Activated naive CD8-positive, alpha-beta T cell treated with anti-CD3 and anti-CD28 coated beads, Interleukin-2, amount 10 ng/mL, durations not matched to agents 7 days and 5 days (primary cell): ENCODE results near the gene FRK. TPM values are rescaled to one million over a fixed set of nuclear protein-coding genes. Genes with fewer than 3 reads are reported as not detected.

ENCODE experiments used
- ATAC-seq: fragments of 150-1000 bp; cut with Tn5 transposase; one replicate; pipeline ENCODE4 v1.10.0; 2021; ENCODE audit warnings: low read depth, moderate library complexity
- POLR2A ChIA-PET: fragments of 350-600 bp; sonication (Branson Sonifier 250); formaldehyde crosslinking; loops from one replicate; lab custom pipeline; 2021; ENCODE audit warnings: antibody characterized with exemption; lab: Charles Lee
- DNase-seq: peaks from one replicate; pipeline ENCODE4 v3.0.0; 2021
- H3K27ac Mint-ChIP-seq: one replicate; pipeline ENCODE4 v1.8.0; 2022; ENCODE audit warnings: mild to moderate bottlenecking, mixed read lengths
- H3K27me3 Mint-ChIP-seq: one replicate; pipeline ENCODE4 v1.8.0; 2022; ENCODE audit warnings: mild to moderate bottlenecking, moderate library complexity, mixed read lengths
- H3K36me3 Mint-ChIP-seq: one replicate; pipeline ENCODE4 v1.8.0; 2021; ENCODE audit warnings: mild to moderate bottlenecking, mixed read lengths
- H3K4me1 Mint-ChIP-seq: one replicate; pipeline ENCODE4 v1.8.0; 2021; ENCODE audit warnings: mixed read lengths
- H3K4me3 Mint-ChIP-seq: one replicate; pipeline ENCODE4 v1.8.0; 2022; ENCODE audit warnings: mild to moderate bottlenecking, moderate library complexity, mixed read lengths
- H3K9me3 Mint-ChIP-seq: one replicate; pipeline ENCODE4 v1.8.0; 2021; ENCODE audit warnings: mixed read lengths
- total RNA-seq, 2 experiments: library from RNA; stranded (reverse); gene quantifications; one replicate each; pipeline ENCODE4 v1.2.3, GENCODE V29; 2021

The FRK gene
- total RNA-seq, 2 experiments from 2014 or later: 0.03 to 0.06 TPM

DNA sequence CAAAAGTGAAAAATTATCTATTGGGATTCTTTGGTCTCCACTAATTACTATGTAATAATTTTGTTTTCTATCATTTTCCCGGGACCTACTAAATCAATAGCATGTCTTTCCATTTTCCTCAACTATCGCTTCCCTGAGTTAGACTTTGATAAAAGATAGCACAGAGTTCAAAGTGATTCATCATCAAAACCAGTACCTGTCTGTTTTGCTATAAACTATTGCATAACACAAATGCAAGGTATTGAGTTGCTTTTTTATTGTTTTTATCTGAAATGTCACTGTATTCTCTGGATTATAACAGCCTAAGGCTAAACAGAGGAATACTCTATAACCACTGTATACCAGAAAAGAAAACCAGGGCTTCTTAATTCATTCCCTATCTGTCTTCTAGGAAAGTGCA lies 19.7 kb downstream of the FRK start:
- no peaks in the 10 kb centered on the region for H3K36me3 Mint-ChIP-seq
- POLR2A ChIA-PET: no interaction called here
- DNase-seq: no peak
- peaks cover 4% of the 10 kb centered on the region for H3K27me3 Mint-ChIP-seq
- no peak overlapping the region for H3K27ac Mint-ChIP-seq
- H3K4me1 Mint-ChIP-seq: no peaks in the 10 kb centered on the region
- H3K9me3 Mint-ChIP-seq: peaks cover 3% of the 10 kb centered on the region
- H3K4me3 Mint-ChIP-seq: no peak overlapping the region
- ATAC-seq: no peak

DNA sequence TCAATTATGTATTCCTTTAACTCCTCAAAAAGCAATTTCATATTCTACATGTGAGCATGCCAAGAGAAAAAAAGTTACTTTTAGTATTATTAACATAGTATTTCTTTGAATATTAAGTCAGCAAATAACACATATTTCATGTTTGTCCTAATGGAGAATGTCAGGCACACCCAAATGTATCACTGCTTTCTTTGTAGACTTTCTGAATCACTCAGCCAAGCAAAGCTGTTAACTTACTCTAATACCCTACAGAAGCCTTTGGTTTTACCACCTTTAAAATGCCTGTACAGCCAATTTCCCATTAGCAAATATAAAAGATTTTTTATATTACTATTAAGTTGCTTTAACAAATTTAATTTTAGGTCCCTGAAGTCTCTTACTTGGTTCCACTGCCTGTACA lies 23.8 kb downstream of the FRK start:
- Mint-ChIP-seq H3K9me3 (no peaks in the 10 kb centered on the region), H3K27me3 (peaks cover 7% of the 10 kb centered on the region), H3K36me3 (no peaks in the 10 kb centered on the region), H3K27ac (no peak overlapping the region), H3K4me1 (no peaks in the 10 kb centered on the region), H3K4me3 (no peak overlapping the region)
- ATAC-seq (no peak), DNase-seq (no peak)
- POLR2A ChIA-PET: no interaction called here

DNA sequence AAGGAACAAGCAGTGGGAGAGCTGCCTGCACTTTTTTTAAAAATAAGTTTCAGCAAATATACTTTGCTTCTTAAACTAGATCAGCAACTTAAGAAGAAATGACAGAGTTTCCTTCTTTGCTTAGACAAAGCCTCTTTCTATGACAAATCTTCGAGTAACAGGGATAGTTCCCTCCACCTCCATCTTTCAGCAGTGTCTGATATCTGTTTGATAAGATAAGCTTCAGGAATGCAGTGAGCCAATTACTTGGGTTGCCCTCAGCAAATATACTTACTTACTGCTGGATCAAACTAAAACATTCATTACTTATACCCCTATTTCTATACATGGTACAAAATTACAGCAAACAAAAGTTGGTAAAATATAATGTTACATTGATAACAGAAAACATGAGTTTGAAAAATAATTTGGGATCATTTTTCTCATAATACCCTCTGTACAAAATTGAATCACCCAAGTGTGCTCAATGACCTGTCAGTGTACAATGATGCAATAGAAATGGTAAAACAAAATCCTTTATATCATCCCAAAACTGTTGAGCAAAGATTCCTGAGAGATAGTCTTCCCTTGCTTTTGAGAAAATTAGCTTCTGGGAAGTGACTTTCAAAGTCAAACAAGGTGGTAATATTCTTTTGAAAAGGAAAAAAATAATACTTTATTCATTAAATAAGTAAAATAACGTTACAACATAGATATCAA lies 24.5 kb downstream of the FRK start:
- ATAC-seq (no peak), DNase-seq (no peak)
- Mint-ChIP-seq H3K9me3 (no peaks in the 10 kb centered on the region), H3K27ac (no peak overlapping the region), H3K4me1 (no peaks in the 10 kb centered on the region), H3K4me3 (no peak overlapping the region), H3K36me3 (no peaks in the 10 kb centered on the region), H3K27me3 (peaks cover 7% of the 10 kb centered on the region)
- POLR2A ChIA-PET: no interaction called here

DNA sequence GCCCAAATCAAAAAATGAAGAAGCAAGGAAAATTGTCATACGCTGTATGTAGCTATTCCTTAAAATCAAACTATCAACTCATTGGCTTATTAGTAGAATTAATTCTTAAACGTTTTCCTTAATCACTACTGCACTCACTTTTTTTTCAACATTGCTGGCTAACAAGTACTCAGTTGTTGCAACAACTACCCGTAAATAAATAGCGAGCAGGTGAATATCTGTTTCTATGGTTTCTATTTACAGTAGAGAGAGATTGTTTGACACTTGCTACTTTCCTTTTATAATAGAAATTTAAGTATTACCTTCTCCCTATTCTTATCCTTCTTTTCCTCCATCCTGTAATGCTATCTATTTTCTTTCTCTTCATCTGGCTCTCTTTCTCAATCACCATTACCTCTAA lies 25.1 kb downstream of the FRK start:
- Mint-ChIP-seq H3K36me3 (no peaks in the 10 kb centered on the region), H3K4me3 (no peak overlapping the region), H3K4me1 (no peaks in the 10 kb centered on the region), H3K9me3 (no peaks in the 10 kb centered on the region), H3K27me3 (peaks cover 7% of the 10 kb centered on the region), H3K27ac (no peak overlapping the region)
- DNase-seq (no peak), ATAC-seq (no peak)
- POLR2A ChIA-PET: no interaction called here

DNA sequence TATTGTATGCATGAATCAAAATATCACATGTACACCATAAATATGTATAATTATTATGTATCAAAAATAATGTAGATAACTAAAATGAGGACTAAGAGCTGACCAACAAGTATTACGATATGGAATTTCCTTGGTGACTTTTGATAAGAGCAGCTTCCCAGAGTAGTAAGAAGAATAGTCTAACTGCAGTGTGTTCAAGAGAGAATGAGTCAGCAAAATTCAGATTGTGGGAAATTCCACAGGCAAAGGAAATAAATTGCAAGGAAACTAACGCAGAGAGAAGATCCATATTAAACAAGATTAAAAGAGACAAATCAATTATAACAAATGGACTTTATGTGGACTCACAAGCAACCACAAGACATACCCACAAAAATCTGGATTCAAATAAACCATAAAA lies 26.4 kb downstream of the FRK start:
- H3K27me3 Mint-ChIP-seq: peaks cover 7% of the 10 kb centered on the region
- ATAC-seq (no peak), DNase-seq (no peak)
- no peaks in the 10 kb centered on the region for H3K9me3 Mint-ChIP-seq
- no peak overlapping the region for H3K4me3 Mint-ChIP-seq
- H3K4me1 Mint-ChIP-seq: no peaks in the 10 kb centered on the region
- no peaks in the 10 kb centered on the region for H3K36me3 Mint-ChIP-seq
- no peak overlapping the region for H3K27ac Mint-ChIP-seq
- POLR2A ChIA-PET: no interaction called here

DNA sequence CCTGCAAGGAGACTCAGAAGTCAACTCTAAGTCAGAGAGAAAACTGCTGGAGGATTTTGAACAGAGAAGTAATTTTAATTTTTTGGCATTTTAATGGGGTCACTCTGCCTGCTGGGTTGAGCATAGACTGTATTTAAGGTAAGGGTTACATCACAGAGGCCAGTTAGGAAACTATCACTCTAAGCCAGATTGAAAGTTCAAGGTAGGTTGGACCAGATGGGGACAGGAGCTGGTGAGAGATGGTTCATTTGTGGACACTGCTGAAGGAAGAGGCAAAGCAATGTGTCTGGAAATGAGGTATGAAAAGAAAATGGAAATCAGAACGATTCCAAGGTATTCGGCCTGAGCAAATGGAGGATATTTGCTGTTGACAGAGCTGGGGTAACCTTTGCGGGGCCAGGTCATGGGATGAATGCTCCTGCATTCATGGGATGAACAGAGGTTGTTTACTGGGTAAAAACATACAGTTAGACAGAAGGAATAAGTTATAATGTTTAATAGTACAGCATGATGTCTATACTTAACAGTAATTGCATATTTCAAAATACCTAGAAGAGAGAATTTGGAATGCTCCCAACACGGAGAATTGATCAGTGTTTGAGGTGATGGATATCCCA lies 26.9 kb downstream of the FRK start:
- no peaks in the 10 kb centered on the region for H3K36me3 Mint-ChIP-seq
- no peak for DNase-seq
- no peak overlapping the region for H3K4me3 Mint-ChIP-seq
- H3K9me3 Mint-ChIP-seq: no peaks in the 10 kb centered on the region
- no peaks in the 10 kb centered on the region for H3K4me1 Mint-ChIP-seq
- no peak for ATAC-seq
- POLR2A ChIA-PET: no interaction called here
- H3K27me3 Mint-ChIP-seq: peaks cover 7% of the 10 kb centered on the region
- no peak overlapping the region for H3K27ac Mint-ChIP-seq

DNA sequence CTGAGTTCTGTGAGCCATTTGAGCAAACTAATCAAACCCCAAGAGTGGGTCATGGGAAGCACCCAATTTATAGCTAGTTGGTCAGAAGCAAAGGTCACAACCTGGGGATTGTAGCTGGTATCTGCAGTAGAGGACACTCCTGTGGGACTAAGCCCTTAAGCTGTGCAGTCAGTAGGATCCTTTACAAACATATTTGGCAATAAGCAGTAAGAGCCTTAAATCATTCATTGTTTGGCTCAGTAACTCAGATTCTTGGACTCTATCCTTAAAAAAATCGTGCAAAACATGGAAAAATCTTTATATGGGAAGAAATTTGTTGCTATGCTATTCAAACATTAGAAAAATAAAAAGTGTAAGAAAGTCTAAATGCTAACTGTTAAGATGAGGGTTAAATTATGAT lies 29.9 kb downstream of the FRK start:
- ATAC-seq (no peak), DNase-seq (no peak)
- no peaks in the 10 kb centered on the region for H3K36me3 Mint-ChIP-seq
- H3K27me3 Mint-ChIP-seq: peaks cover 5% of the 10 kb centered on the region
- H3K4me1 Mint-ChIP-seq: peaks cover 1% of the 10 kb centered on the region
- H3K4me3 Mint-ChIP-seq: no peak overlapping the region
- no peak overlapping the region for H3K27ac Mint-ChIP-seq
- POLR2A ChIA-PET: no interaction called here
- H3K9me3 Mint-ChIP-seq: no peaks in the 10 kb centered on the region

DNA sequence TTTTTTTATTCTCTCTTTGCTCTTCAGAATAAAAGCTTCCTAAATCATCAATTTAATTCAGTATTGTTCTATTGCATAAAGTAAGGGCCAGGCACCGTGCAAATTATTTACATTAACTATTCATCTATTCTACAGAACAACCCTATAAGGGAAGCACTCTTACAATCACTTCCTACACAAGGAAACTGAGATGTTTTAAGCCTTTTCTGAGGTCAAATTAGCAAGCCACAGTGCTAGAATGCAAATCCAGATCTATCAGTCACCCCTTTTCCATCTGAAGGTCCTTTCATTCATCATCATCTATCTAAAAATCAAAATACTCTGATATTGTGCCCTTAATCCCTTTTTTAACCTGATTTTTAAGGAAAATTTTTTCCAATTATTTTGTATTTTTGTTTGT lies 31.2 kb downstream of the FRK start:
- H3K9me3 Mint-ChIP-seq: no peaks in the 10 kb centered on the region
- no peak for DNase-seq
- ATAC-seq: no peak
- H3K27ac Mint-ChIP-seq: no peak overlapping the region
- POLR2A ChIA-PET: no interaction called here
- H3K27me3 Mint-ChIP-seq: peaks cover 4% of the 10 kb centered on the region
- H3K36me3 Mint-ChIP-seq: no peaks in the 10 kb centered on the region
- H3K4me3 Mint-ChIP-seq: no peak overlapping the region
- peaks cover 1% of the 10 kb centered on the region for H3K4me1 Mint-ChIP-seq

DNA sequence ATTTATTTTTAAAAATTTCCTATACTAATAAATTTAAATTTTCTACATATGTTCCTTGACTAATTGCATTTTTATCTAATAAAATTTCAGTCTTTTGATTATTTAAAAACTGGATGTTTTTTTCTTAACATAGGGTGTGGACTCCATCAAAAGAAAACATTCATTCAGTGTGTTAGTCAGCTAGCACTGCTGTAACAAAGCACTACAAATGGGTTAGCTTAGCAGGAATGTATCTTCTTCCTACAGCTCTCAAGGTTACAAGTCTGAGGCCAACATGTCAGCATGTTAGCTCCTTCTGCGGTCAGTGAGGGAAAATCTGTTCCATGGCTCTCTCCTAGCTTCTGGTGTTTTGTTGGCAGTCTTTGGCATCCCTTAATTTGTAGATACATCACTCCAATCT lies 32.5 kb downstream of the FRK start:
- DNase-seq (no peak), ATAC-seq (no peak)
- Mint-ChIP-seq H3K36me3 (no peaks in the 10 kb centered on the region), H3K27ac (no peak overlapping the region), H3K4me3 (no peak overlapping the region), H3K9me3 (no peaks in the 10 kb centered on the region), H3K4me1 (peaks cover 1% of the 10 kb centered on the region), H3K27me3 (peaks cover 4% of the 10 kb centered on the region)
- POLR2A ChIA-PET: no interaction called here

DNA sequence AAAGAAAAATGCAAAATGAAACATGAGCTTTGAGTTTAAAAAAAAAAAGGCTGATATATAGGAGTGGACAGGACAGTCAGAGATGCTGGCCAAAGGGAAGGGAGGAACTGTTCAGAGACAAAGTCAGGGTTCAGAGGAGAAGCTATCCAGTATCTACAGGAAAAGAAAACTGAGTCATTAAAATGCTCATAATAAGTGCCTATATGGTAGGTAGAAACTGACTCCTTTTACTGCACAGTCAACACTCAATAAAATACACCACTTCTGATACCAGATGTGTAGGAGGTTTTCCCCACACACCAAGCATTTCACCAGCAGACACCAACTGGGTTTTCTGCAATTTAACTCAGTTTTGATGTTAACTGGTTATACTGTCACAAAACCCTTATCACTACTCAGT lies 32.9 kb downstream of the FRK start:
- Mint-ChIP-seq H3K9me3 (no peaks in the 10 kb centered on the region), H3K36me3 (no peaks in the 10 kb centered on the region), H3K4me1 (peaks cover 1% of the 10 kb centered on the region), H3K4me3 (no peak overlapping the region), H3K27ac (no peak overlapping the region), H3K27me3 (peaks cover 4% of the 10 kb centered on the region)
- ATAC-seq (no peak), DNase-seq (no peak)
- POLR2A ChIA-PET: no interaction called here

DNA sequence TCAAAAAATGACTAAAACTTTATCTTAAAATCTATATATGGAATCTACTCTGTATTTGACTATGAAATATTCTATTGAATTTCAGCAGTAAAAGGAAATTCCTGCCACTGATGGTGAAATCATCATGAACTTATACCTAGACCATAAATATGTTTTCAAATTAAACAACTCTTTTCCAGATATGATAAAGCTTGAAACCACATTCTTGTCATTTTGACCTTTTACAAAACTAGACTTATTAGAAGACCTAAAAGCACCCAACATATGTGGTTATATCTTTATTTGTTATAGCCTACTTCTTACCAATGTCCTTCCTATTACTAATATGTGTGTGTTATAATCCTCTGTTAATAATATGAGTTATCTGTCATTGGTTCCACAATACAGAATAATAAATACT lies 35.3 kb downstream of the FRK start:
- H3K4me3 Mint-ChIP-seq: no peak overlapping the region
- H3K36me3 Mint-ChIP-seq: no peaks in the 10 kb centered on the region
- no peak for ATAC-seq
- no peak overlapping the region for H3K27ac Mint-ChIP-seq
- peaks cover 1% of the 10 kb centered on the region for H3K4me1 Mint-ChIP-seq
- H3K9me3 Mint-ChIP-seq: no peaks in the 10 kb centered on the region
- POLR2A ChIA-PET: no interaction called here
- DNase-seq: no peak
- peaks cover 9% of the 10 kb centered on the region for H3K27me3 Mint-ChIP-seq

DNA sequence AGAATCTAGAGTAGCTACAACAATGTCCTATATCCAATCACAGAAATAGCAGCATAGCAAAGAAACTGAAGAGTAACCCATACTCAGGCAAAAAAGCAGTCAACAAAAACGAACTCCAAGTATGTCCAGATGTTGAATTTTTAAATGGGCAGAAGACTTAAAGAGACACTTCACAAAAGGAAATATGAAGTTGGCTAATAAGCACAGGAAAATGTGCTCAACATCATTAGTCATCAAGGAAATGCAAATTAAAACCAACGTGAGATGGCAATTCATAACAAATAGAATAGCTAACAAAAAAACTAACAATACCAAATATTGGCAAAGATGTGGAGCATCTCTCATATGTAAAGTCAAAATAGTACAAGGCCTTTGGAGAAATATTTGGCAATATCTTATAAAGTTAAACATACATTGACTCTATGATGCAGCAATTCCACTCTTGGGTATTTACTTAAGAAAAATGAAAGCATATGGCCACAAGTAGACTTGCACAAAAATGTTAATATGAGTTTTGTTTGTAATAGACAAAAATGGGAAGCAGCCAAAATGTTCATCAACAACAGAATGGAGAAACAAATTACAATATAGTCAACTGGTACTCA lies 37.7 kb downstream of the FRK start:
- ATAC-seq (no peak), DNase-seq (no peak)
- Mint-ChIP-seq H3K9me3 (no peaks in the 10 kb centered on the region), H3K27me3 (peaks cover 17% of the 10 kb centered on the region), H3K4me3 (no peak overlapping the region), H3K36me3 (no peaks in the 10 kb centered on the region), H3K27ac (no peak overlapping the region), H3K4me1 (peaks cover 1% of the 10 kb centered on the region)
- POLR2A ChIA-PET: no interaction called here

DNA sequence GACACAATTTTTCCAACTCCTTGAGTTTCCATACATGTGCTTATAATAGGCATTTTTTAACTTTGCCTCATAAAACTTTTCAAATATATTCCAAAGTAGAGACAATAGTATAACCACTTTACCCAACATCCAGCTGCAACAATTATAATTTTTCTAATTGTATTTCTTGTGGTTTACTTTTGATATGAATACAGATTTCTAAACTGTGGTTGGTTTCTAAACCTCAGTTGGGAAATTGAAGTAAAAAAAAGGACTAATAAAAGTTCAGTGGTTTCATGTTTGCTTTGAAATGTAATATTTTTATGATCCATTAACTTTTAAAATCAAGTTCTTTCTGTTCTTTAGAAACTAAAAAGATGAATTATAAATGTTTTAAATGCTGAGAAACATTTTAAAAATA lies 40.0 kb downstream of the FRK start:
- no peaks in the 10 kb centered on the region for H3K9me3 Mint-ChIP-seq
- H3K27ac Mint-ChIP-seq: no peak overlapping the region
- H3K4me3 Mint-ChIP-seq: no peak overlapping the region
- DNase-seq: no peak
- H3K4me1 Mint-ChIP-seq: no peaks in the 10 kb centered on the region
- ATAC-seq: no peak
- no peaks in the 10 kb centered on the region for H3K36me3 Mint-ChIP-seq
- POLR2A ChIA-PET: no interaction called here
- peaks cover 25% of the 10 kb centered on the region for H3K27me3 Mint-ChIP-seq

DNA sequence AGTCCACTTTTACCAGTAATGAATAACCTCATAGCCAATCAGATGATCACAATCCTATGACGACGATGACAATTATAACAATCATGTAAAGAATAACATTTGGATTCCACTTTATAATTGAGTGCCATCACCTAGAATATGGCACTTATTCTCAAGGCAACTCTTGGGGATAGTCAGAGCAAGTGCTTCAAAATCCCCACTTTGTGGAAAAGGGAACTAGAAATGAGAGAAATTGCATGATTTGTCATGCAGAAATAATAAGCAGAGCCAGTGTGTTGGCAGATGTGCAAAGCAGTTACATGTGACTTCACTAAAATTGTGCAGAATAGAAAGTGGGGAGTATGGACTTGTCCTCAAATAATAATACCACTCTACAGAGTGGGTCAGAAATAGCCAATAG lies 41.3 kb downstream of the FRK start:
- Mint-ChIP-seq H3K36me3 (no peaks in the 10 kb centered on the region), H3K27me3 (peaks cover 33% of the 10 kb centered on the region), H3K9me3 (no peaks in the 10 kb centered on the region), H3K27ac (no peak overlapping the region), H3K4me3 (no peak overlapping the region), H3K4me1 (no peaks in the 10 kb centered on the region)
- POLR2A ChIA-PET: no interaction called here
- no peak for DNase-seq
- no peak for ATAC-seq
